AG04450 (cell line): ENCODE data around the gene UMODL1. TPM values are rescaled to one million over a fixed set of nuclear protein-coding genes. Genes with fewer than 3 reads are reported as not detected.

Source experiments
- CTCF ChIA-PET: fragments of 300-600, 350-600 bp; formaldehyde crosslinking; extraction: SDS; loops from one replicate; lab custom pipeline; 2022; ENCODE audit warnings: antibody characterized with exemption, inconsistent platforms; lab: Charles Lee
- POLR2A ChIA-PET: fragments of 350-600 bp; formaldehyde crosslinking; extraction: SDS; loops from one replicate; lab custom pipeline; 2021; ENCODE audit warnings: antibody characterized with exemption, inconsistent platforms; lab: Yijun Ruan, JAX
- DNase-seq: peaks from one replicate; pipeline ENCODE4 v3.0.0-alpha.2; 2011; ENCODE audit warnings: low read depth, low spot score
- H3K27ac ChIP-seq: one replicate; pipeline ENCODE4 v1.5.1; 2012; ENCODE audit warnings: low read depth, low read length, control low read depth
- H3K27me3 ChIP-seq: one replicate; pipeline ENCODE4 v1.6.0; 2012; ENCODE audit warnings: low read length; ENCODE audit not compliant: control insufficient read depth, insufficient read depth
- H3K4me3 ChIP-seq: 2 replicates; pipeline ENCODE4 v1.5.1; 2011; ENCODE audit warnings: mild to moderate bottlenecking, low read depth, low read length, control low read depth
- H3K9me3 ChIP-seq: 2 replicates; pipeline ENCODE4 v1.5.1; 2012; ENCODE audit warnings: low read length; ENCODE audit not compliant: control insufficient read depth, insufficient read depth
- CTCF ChIP-seq: IDR thresholded peaks from 2 replicates; pipeline ENCODE4 v1.5.1; 2011; ENCODE audit warnings: low read depth, low read length, control low read depth, inconsistent platforms
- polyA plus RNA-seq: library from polyadenylated mRNA; depleted of rRNA; stranded (reverse); fragments of >200 nt; gene quantifications from 2 replicates; pipeline ENCODE4 v1.2.3, GENCODE V29; 2011

The UMODL1 gene
- polyA plus RNA-seq, 1 experiment: 0.09 TPM

GRCh38 chr21:42144221-42144620 is 73.1 kb downstream of the UMODL1 start:
- Histone ChIP-seq H3K9me3 (no peaks in the 10 kb centered on the region; the same call in 1 of the 2 replicates), H3K4me3 (no peak overlapping the region), H3K27ac (no peak overlapping the region), H3K27me3 (peaks cover 9% of the 10 kb centered on the region)
- DNase-seq: no peak
- TF ChIP-seq CTCF: no peak
- ChIA-PET POLR2A (no interaction called here), CTCF (interaction anchor here (0.6 to 2.4 kb wide), 6 partner anchors 122 to 328 kb away, joined by 4 to 19 read pairs (median 7); no protein-coding TSS in a partner anchor)

- H3K4me3 ChIP-seq: no peak overlapping the region
- H3K27ac ChIP-seq: no peak overlapping the region
- TF ChIP-seq CTCF: no peak
- POLR2A ChIA-PET: no interaction called here
- no peaks in the 10 kb centered on the region; the same call in 1 of the 2 replicates for H3K9me3 ChIP-seq
- CTCF ChIA-PET: interaction anchor here (0.6 to 2.4 kb wide), 29 partner anchors 9 to 532 kb away, joined by 3 to 56 read pairs (median 4); no protein-coding TSS in a partner anchor
- H3K27me3 ChIP-seq: peaks cover 10% of the 10 kb centered on the region
- DNase-seq: no peak
Measured at GRCh38 chr21:42144679-42145568, 73.8 kb downstream of the UMODL1 start.

GRCh38 chr21:42145569-42146272 is 74.6 kb downstream of the UMODL1 start:
- ChIA-PET CTCF (interaction anchor here (0.6 to 2.4 kb wide), 26 partner anchors 9 to 533 kb away, joined by 3 to 56 read pairs (median 4); no protein-coding TSS in a partner anchor), POLR2A (no interaction called here)
- Histone ChIP-seq H3K4me3 (no peak overlapping the region), H3K27me3 (peaks cover 10% of the 10 kb centered on the region), H3K9me3 (no peaks in the 10 kb centered on the region), H3K27ac (no peak overlapping the region)
- DNase-seq: peak; percentile 10
- peak; percentile 96 for TF ChIP-seq CTCF

- Histone ChIP-seq H3K27ac (no peak overlapping the region), H3K4me3 (no peak overlapping the region), H3K9me3 (no peaks in the 10 kb centered on the region; the same call in 1 of the 2 replicates), H3K27me3 (peaks cover 13% of the 10 kb centered on the region)
- CTCF ChIA-PET: interaction anchor here (0.9 to 2.4 kb wide), 17 partner anchors 11 to 534 kb away, joined by 3 to 56 read pairs (median 6); no protein-coding TSS in a partner anchor
- DNase-seq: no peak
- TF ChIP-seq CTCF: no peak
- POLR2A ChIA-PET: no interaction called here
Measured at GRCh38 chr21:42146273-42146805, 75.2 kb downstream of the UMODL1 start.
